ENCODE measurements around the gene COG5.
A peak's percentile ranks its signal among the peaks of the same experiment; 100 is the strongest.
"Not testable (repeated sequence)": the region's sequence is repeated elsewhere in the genome, so short reads cannot be mapped to it uniquely, and the experiment has no call there.

Gene COG5

GRCh38 chr7:107579885-107580715, 16.4 kb upstream of the COG5 start, which contains the start of gene BCAP29:
Gene BCAP29 (plus strand): TSS chr7:107580246. CDS start chr7:107580773, 527 bp downstream.
- peak; percentile 62 for DNase-seq (ENCODE audit: low spot score)

- no peak for DNase-seq (ENCODE audit: low spot score)
Measured at GRCh38 chr7:107579554-107579884, 15.8 kb upstream of the COG5 start.

GRCh38 chr7:107573537-107573936, 9.8 kb upstream of the COG5 start:
- no peak for DNase-seq (ENCODE audit: low spot score)

- no peak for DNase-seq (ENCODE audit: low spot score)
Measured at GRCh38 chr7:107570298-107570697, 6.6 kb upstream of the COG5 start.

GRCh38 chr7:107564553-107565298, 1.0 kb upstream of the COG5 start:
- peak; percentile 50 for DNase-seq (ENCODE audit: low spot score)

- DNase-seq (ENCODE audit: low spot score) = no peak
Measured at GRCh38 chr7:107563081-107563774, 492 bp downstream of the COG5 start.

- DNase-seq (ENCODE audit: low spot score) = no peak
Measured at GRCh38 chr7:107560898-107561516, 2.7 kb downstream of the COG5 start.

- no peak for DNase-seq (ENCODE audit: low spot score)
Measured at GRCh38 chr7:107559864-107560263, 3.9 kb downstream of the COG5 start.

- DNase-seq (ENCODE audit: low spot score) = no peak
Measured at GRCh38 chr7:107555893-107556292, 7.8 kb downstream of the COG5 start.

GRCh38 chr7:107551936-107552335, 11.8 kb downstream of the COG5 start:
- no peak for DNase-seq (ENCODE audit: low spot score)

GRCh38 chr7:107544848-107545591, 18.7 kb downstream of the COG5 start:
- DNase-seq (ENCODE audit: low spot score) = no peak

- DNase-seq (ENCODE audit: low spot score) = no peak
Measured at GRCh38 chr7:107543338-107543993, 20.3 kb downstream of the COG5 start.

GRCh38 chr7:107538001-107538400, 25.7 kb downstream of the COG5 start:
- no peak for DNase-seq (ENCODE audit: low spot score)

- not testable (repeated sequence) for DNase-seq (ENCODE audit: low spot score)
Measured at GRCh38 chr7:107537228-107537627, 26.5 kb downstream of the COG5 start.

- DNase-seq (ENCODE audit: low spot score) = no peak
Measured at GRCh38 chr7:107534139-107534538, 29.6 kb downstream of the COG5 start.

- peak; percentile 49 for DNase-seq (ENCODE audit: low spot score)
Measured at GRCh38 chr7:107530751-107531150, 33.0 kb downstream of the COG5 start.

GRCh38 chr7:107528461-107528860, 35.3 kb downstream of the COG5 start:
- DNase-seq (ENCODE audit: low spot score) = peak; percentile 36

- DNase-seq (ENCODE audit: low spot score) = no peak
Measured at GRCh38 chr7:107527196-107527595, 36.5 kb downstream of the COG5 start.

GRCh38 chr7:107526672-107527071, 37.0 kb downstream of the COG5 start:
- DNase-seq (ENCODE audit: low spot score) = no peak

GRCh38 chr7:107506674-107507339, 56.9 kb downstream of the COG5 start:
- no peak for DNase-seq (ENCODE audit: low spot score)

All from COLO829 (cell line).